ENCODE measurements around the gene RIC1. TPM values are rescaled to one million over a fixed set of nuclear protein-coding genes. Genes with fewer than 3 reads are reported as not detected.

The RIC1 gene
- total and polyA plus RNA-seq, 2 of the 8 experiments (the other 6 are each of a cell fraction or from before 2014, with no cell fraction given) = 10.7 to 24.5 TPM

- TF ChIP-seq CHD1 (IDR thresholded peaks at IDR 0.05; ENCODE audit: low read depth, low read length) = no peak
- no peak for TF ChIP-seq EP300 (IDR thresholded peaks at IDR 0.05; ENCODE audit: borderline replicate concordance in 1 of 2, low read depth in 2 of 2, low read length in 2 of 2)
- TF ChIP-seq SRF (IDR thresholded peaks at IDR 0.05; ENCODE audit: low read depth, low read length) = no peak
These were observed 22.3 kb downstream of the RIC1 start (continued) for GRCh38 chr9:5651246-5651645.
